H1 (cell line): ENCODE measurements around the gene ZBTB40. TPM values are rescaled to one million over a fixed set of nuclear protein-coding genes. Genes with fewer than 3 reads are reported as not detected.

Experiments
- CTCF ChIA-PET: fragments of 300-600 bp; sonication (Branson Sonifier 250); formaldehyde crosslinking; loops from one replicate; lab custom pipeline; 2021; ENCODE audit not compliant: partially characterized antibody; lab: Charles Lee
- POLR2A ChIA-PET: fragments of 300-600 bp; sonication (Branson Sonifier 250); formaldehyde crosslinking; loops from one replicate; lab custom pipeline; 2021; ENCODE audit warnings: inconsistent platforms; ENCODE audit not compliant: partially characterized antibody; lab: Charles Lee
- DNase-seq, 2 experiments: peaks; one replicate each; pipeline versions ENCODE4 v3.0.0 to v3.0.0-alpha.2; 2010 to 2022; ENCODE audit warnings: low spot score in 2 of 2, low read depth in 1 of 2, mixed read lengths in 1 of 2
- FAIRE-seq: peaks from 2 replicates; lab custom pipeline; 2011; peaks lifted over from hg19 to GRCh38; lab: Jason Lieb, UNC
- H2AFZ ChIP-seq: 2 replicates; pipeline ENCODE4 v1.8.1; 2012; ENCODE audit warnings: low read length, inconsistent platforms
- H2AK5ac ChIP-seq: 2 replicates; pipeline ENCODE4 v1.6.1; 2013; ENCODE audit warnings: low read depth, low read length
- H2BK120ac ChIP-seq: replicated peaks from 2 replicates; pipeline ENCODE3; 2013; ENCODE audit warnings: low read depth, low read length, inconsistent platforms
- H2BK12ac ChIP-seq: 2 replicates; pipeline ENCODE4 v1.6.1; 2013; ENCODE audit warnings: low read depth, low read length
- H2BK15ac ChIP-seq: 2 replicates; pipeline ENCODE4 v1.6.1; 2013; ENCODE audit warnings: low read length
- H2BK20ac ChIP-seq: 2 replicates; pipeline ENCODE4 v1.6.1; 2013; ENCODE audit warnings: low read length
- H2BK5ac ChIP-seq: 2 replicates; pipeline ENCODE4 v1.6.1; 2013; ENCODE audit warnings: low read depth, low read length
- H3K14ac ChIP-seq: 2 replicates; pipeline ENCODE4 v1.6.1; 2013; ENCODE audit warnings: inconsistent platforms; ENCODE audit not compliant: insufficient read length
- H3K18ac ChIP-seq: 2 replicates; pipeline ENCODE4 v1.6.1; 2013; ENCODE audit warnings: low read length; ENCODE audit errors: extremely low read depth
- H3K23ac ChIP-seq: 2 replicates; pipeline ENCODE4 v1.6.1; 2013; ENCODE audit warnings: inconsistent platforms; ENCODE audit not compliant: insufficient read length
- H3K23me2 ChIP-seq: 2 replicates; pipeline ENCODE4 v1.6.1; 2013; ENCODE audit warnings: low read depth, low read length
- H3K27ac ChIP-seq: 2 replicates; pipeline ENCODE4 v1.6.1; 2011; ENCODE audit warnings: low read depth, low read length, inconsistent platforms
- H3K27me3 ChIP-seq, 4 experiments: replicated peaks in 1 of 4; 1 replicate in 1 of 4; 2 replicates in 3 of 4; pipeline versions ENCODE4 v1.6.1 to v1.8.1; 2011 to 2013; ENCODE audit warnings: low read length in 3 of 4, mild to moderate bottlenecking in 3 of 4, inconsistent platforms in 2 of 4, mixed read lengths in 2 of 4, moderate library complexity in 1 of 4; ENCODE audit not compliant: control insufficient read depth in 3 of 4, insufficient read depth in 3 of 4; ENCODE audit errors: extremely low read depth in 1 of 4
- H3K36me3 ChIP-seq, 4 experiments: 2 replicates each; pipeline versions ENCODE4 v1.6.1 to v1.8.1; 2011 to 2013; ENCODE audit warnings: mild to moderate bottlenecking in 4 of 4, low read length in 3 of 4, moderate library complexity in 2 of 4, control low read depth in 1 of 4, inconsistent platforms in 1 of 4; ENCODE audit not compliant: insufficient read depth in 4 of 4, control insufficient read depth in 2 of 4
- H3K4ac ChIP-seq: replicated peaks from 2 replicates; pipeline ENCODE3; 2013; ENCODE audit warnings: low read length, low read depth, mixed read lengths, inconsistent platforms; ENCODE audit not compliant: insufficient read length
- H3K4me1 ChIP-seq, 4 experiments: replicated peaks in 1 of 4; 1 replicate in 1 of 4; 2 replicates in 3 of 4; pipeline versions ENCODE4 v1.6.1 to v1.8.1; 2011 to 2013; ENCODE audit warnings: low read length in 3 of 4, inconsistent platforms in 2 of 4, mixed read lengths in 1 of 4; ENCODE audit not compliant: insufficient read depth in 4 of 4, control insufficient read depth in 3 of 4
- H3K4me2 ChIP-seq, 2 experiments: 2 replicates each; pipeline versions ENCODE4 v1.6.1 to v1.8.1; 2011 to 2013; ENCODE audit warnings: low read depth in 2 of 2, low read length in 2 of 2, control low read depth in 1 of 2, inconsistent platforms in 1 of 2, mild to moderate bottlenecking in 1 of 2; ENCODE audit not compliant: insufficient read depth in 1 of 2
- H3K4me3 ChIP-seq, 4 experiments: fragments of 200-600, 300-600 bp in 1 of 4; sonication (generic), shearing (Covaris generic), sonication (Bioruptor Twin) in 1 of 4; 2 replicates each; pipeline versions ENCODE4 v1.5.1 to v1.8.1; 2011 to 2016; ENCODE audit warnings: low read length in 4 of 4, low read depth in 3 of 4, control low read depth in 2 of 4, inconsistent platforms in 2 of 4, mild to moderate bottlenecking in 2 of 4, mixed read lengths in 1 of 4, moderate library complexity in 1 of 4; ENCODE audit not compliant: insufficient read depth in 2 of 4; ENCODE audit errors: extremely low read depth in 1 of 4
- H3K56ac ChIP-seq: replicated peaks from 2 replicates; pipeline ENCODE3; 2013; ENCODE audit warnings: low read depth, mild to moderate bottlenecking, mixed read lengths, low read length, inconsistent platforms; ENCODE audit not compliant: insufficient read length
- H3K79me1 ChIP-seq: 2 replicates; pipeline ENCODE4 v1.6.1; 2013; ENCODE audit warnings: low read depth, low read length, control low read depth
- H3K79me2 ChIP-seq, 2 experiments: 2 replicates each; pipeline versions ENCODE4 v1.6.1 to v1.8.1; 2012 to 2013; ENCODE audit warnings: low read length in 2 of 2, mild to moderate bottlenecking in 2 of 2, inconsistent platforms in 1 of 2; ENCODE audit not compliant: insufficient read depth in 2 of 2, control insufficient read depth in 1 of 2
- H3K9ac ChIP-seq, 4 experiments: replicated peaks in 1 of 4; 1 replicate in 1 of 4; 2 replicates in 3 of 4; pipeline versions ENCODE4 v1.6.1 to v1.8.1; 2011 to 2013; ENCODE audit warnings: low read depth in 3 of 4, low read length in 3 of 4, control low read depth in 2 of 4, mild to moderate bottlenecking in 2 of 4, moderate library complexity in 2 of 4, inconsistent platforms in 1 of 4; ENCODE audit errors: extremely low read depth in 1 of 4
- H3K9me3 ChIP-seq, 2 experiments: 2 replicates each; pipeline versions ENCODE4 v1.6.1 to v1.8.1; 2012 to 2013; ENCODE audit warnings: mild to moderate bottlenecking in 2 of 2, moderate library complexity in 2 of 2, control low read depth in 1 of 2, inconsistent platforms in 1 of 2, low read depth in 1 of 2, low read length in 1 of 2, mixed read lengths in 1 of 2; ENCODE audit not compliant: insufficient read depth in 2 of 2
- H4K20me1 ChIP-seq, 2 experiments: replicated peaks in 1 of 2; 2 replicates each; pipeline versions ENCODE3 to v1.8.1; 2011 to 2013; ENCODE audit warnings: inconsistent platforms in 2 of 2, low read length in 2 of 2, mild to moderate bottlenecking in 1 of 2; ENCODE audit not compliant: insufficient read depth in 2 of 2, control insufficient read depth in 1 of 2
- H4K5ac ChIP-seq: 2 replicates; pipeline ENCODE4 v1.6.1; 2013; ENCODE audit warnings: low read length, low read depth, mixed read lengths, inconsistent platforms; ENCODE audit not compliant: insufficient read length
- H4K8ac ChIP-seq: 2 replicates; pipeline ENCODE4 v1.8.0; 2013; ENCODE audit warnings: mild to moderate bottlenecking, moderate library complexity, low read length, inconsistent platforms; ENCODE audit not compliant: insufficient read depth; ENCODE audit errors: extremely low read depth
- H4K91ac ChIP-seq: replicated peaks from 2 replicates; pipeline ENCODE3; 2013; ENCODE audit warnings: low read length, mixed read lengths, inconsistent platforms; ENCODE audit not compliant: insufficient read length
- CBX8 ChIP-seq: fragments of 300-800, 300-1000 bp; sonication (generic); IDR thresholded peaks from 2 replicates; pipeline ENCODE4 v1.7.1; 2016; ENCODE audit warnings: low read depth, low read length, borderline replicate concordance
- CEBPB ChIP-seq: IDR thresholded peaks from 2 replicates; pipeline ENCODE4 v1.6.1; 2012; ENCODE audit warnings: low read depth, low read length
- CREB1 ChIP-seq: IDR thresholded peaks from 2 replicates; pipeline ENCODE4 v1.6.1; 2012; ENCODE audit warnings: inconsistent platforms
- FOSL1 ChIP-seq: IDR thresholded peaks from 2 replicates; pipeline ENCODE4 v1.6.1; 2011; ENCODE audit warnings: mild to moderate bottlenecking, low read depth, low read length, moderate library complexity; ENCODE audit not compliant: insufficient read depth
- POLR2A ChIP-seq, 2 experiments: IDR thresholded peaks; 1 replicate in 1 of 2; 2 replicates in 1 of 2; pipeline ENCODE4 v1.6.1; 2011; ENCODE audit warnings: low read depth in 2 of 2, low read length in 2 of 2, mild to moderate bottlenecking in 2 of 2; ENCODE audit errors: control extremely low read depth in 1 of 2
- POU5F1 ChIP-seq: IDR thresholded peaks from 2 replicates; pipeline ENCODE4 v1.6.1; 2011; ENCODE audit warnings: low read depth, mild to moderate bottlenecking, low read length, moderate library complexity
- RAD21 ChIP-seq, 2 experiments: IDR thresholded peaks in 1 of 2; conservative IDR thresholded peaks in 1 of 2; 2 replicates each; pipeline ENCODE4 v1.6.1; 2011; ENCODE audit warnings: low read depth in 2 of 2, low read length in 2 of 2, improper control_type of control experiment in 1 of 2, inconsistent platforms in 1 of 2, mild to moderate bottlenecking in 1 of 2, moderate library complexity in 1 of 2
- RFX5 ChIP-seq: IDR thresholded peaks from 2 replicates; pipeline ENCODE4 v1.6.1; 2011; ENCODE audit warnings: low read depth, low read length, improper control_type of control experiment, borderline replicate concordance
- SIRT6 ChIP-seq: IDR thresholded peaks from one replicate; pipeline ENCODE4 v1.7.1; 2012; ENCODE audit warnings: low read length, inconsistent platforms
- SP2 ChIP-seq: IDR thresholded peaks from 2 replicates; pipeline ENCODE4 v1.6.1; 2012; ENCODE audit warnings: mild to moderate bottlenecking, low read length, inconsistent platforms
- SRF ChIP-seq: IDR thresholded peaks from 2 replicates; pipeline ENCODE4 v1.6.1; 2011; ENCODE audit warnings: mild to moderate bottlenecking, low read depth, low read length, moderate library complexity
- SUZ12 ChIP-seq: fragments of 200-600 bp; sonication (generic); IDR thresholded peaks from 2 replicates; pipeline ENCODE4 v1.6.1; 2012; ENCODE audit warnings: mild to moderate bottlenecking, inconsistent platforms, low read length, moderate library complexity, mixed read lengths
- WGBS, 2 experiments: shearing (Covaris generic) in 1 of 2; methylation state at CpG; one replicate each; pipeline versions ENCODE4 v1.1.6 to v1.1.7; 2013 to 2015; ENCODE audit warnings: low lambda C conversion rate in 2 of 2, mixed read lengths in 2 of 2, inconsistent platforms in 1 of 2, low coverage in 1 of 2, missing lambda C conversion rate in 1 of 2; ENCODE audit not compliant: insufficient replicate concordance in 2 of 2, insufficient coverage in 1 of 2, insufficient read length in 1 of 2; ENCODE audit errors: extremely low coverage in 1 of 2, missing lambda C conversion rate in 1 of 2; 5-methylcytosine and 5-hydroxymethylcytosine counted together
- polyA plus RNA-seq, 7 experiments: library from polyadenylated mRNA; depleted of rRNA in 3 of 7; stranded (reverse) in 5 of 7; unstranded in 2 of 7; fragments of >200 nt in 5 of 7; fragments of 200-250 nt in 2 of 7; gene quantifications; 1 replicate in 5 of 7; 2 replicates in 1 of 7; 4 replicates in 1 of 7; pipeline versions ENCODE4 v1.2.1 to v1.2.3, GENCODE V29; 2011 to 2013; ENCODE audit warnings: missing spikeins in 2 of 7, mixed read lengths in 2 of 7
- total RNA-seq: library from RNA; stranded (reverse); fragmentation: NEBNext Ultra II Directional; extraction: Animal tissue kit (Norgen Biotek cat#: 25700); gene quantifications from 2 replicates; pipeline ENCODE4 v1.2.1, GENCODE V29; 2021
- TF ChIP-seq, protein P1 (sequence below): IDR thresholded peaks from 2 replicates; pipeline ENCODE4 v1.6.1; 2012; ENCODE audit warnings: inconsistent platforms

Gene ZBTB40
- total and polyA plus RNA-seq, 2 of the 8 experiments (the other 6 are each of a cell fraction or from before 2014, with no cell fraction given), result 3.1 to 19.3 TPM

DNA sequence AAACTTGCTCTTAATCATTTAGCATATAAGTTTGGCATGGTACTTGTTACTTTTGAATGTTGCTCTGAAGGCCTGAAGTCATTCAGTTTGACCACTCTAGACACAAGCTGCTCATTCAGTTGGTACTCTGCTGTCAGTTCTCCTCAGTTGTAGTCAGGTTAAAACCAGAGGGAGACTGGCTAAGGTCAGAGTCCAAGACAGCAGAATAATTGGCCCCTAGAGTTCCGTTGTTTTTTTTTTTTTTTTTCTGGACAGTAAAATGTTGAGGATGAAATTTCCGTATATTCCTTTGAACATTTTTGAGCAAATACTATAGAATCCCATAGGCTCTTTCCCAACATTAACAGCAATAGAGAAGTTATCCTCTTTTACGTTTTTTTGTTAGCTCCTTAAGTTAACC, 9.4 kb downstream of the ZBTB40 start:
- Histone ChIP-seq H3K14ac (no peak overlapping the region), H3K79me2 (peaks cover 5 to 64% of the 10 kb centered on the region in 2 experiments; a peak in 3 of 4 replicates), H3K4me2 (no peak overlapping the region), H4K20me1 (no peaks in the 10 kb centered on the region), H3K36me3 (no peaks in the 10 kb centered on the region), H2BK15ac (no peak overlapping the region), H3K23me2 (no peaks in the 10 kb centered on the region), H2AK5ac (no peak overlapping the region), H3K9me3 (no peaks in the 10 kb centered on the region), H3K4me3 (no peak overlapping the region), H3K56ac (no peak overlapping the region), H3K9ac (no peak overlapping the region), H4K8ac (no peak overlapping the region), H2BK20ac (no peak overlapping the region), H2BK5ac (no peak overlapping the region), H3K79me1 (peaks cover 9% of the 10 kb centered on the region; the same call in 1 of the 2 replicates), H3K23ac (no peak overlapping the region), H3K4ac (no peak overlapping the region), H3K27me3 (no peaks in the 10 kb centered on the region), H3K4me1 (peaks cover 0 to 2% (median 0%) of the 10 kb centered on the region in 4 experiments; a peak in 4 of 7 replicates), H4K5ac (no peak overlapping the region), H4K91ac (no peak overlapping the region), H2BK120ac (no peak overlapping the region), H3K18ac (no peak overlapping the region), H2AFZ (no peak overlapping the region), H2BK12ac (no peak overlapping the region), H3K27ac (no peak overlapping the region)
- ChIA-PET CTCF (interaction anchor here (0.6 to 2.2 kb wide), 2 partner anchors 13 to 35 kb away, joined by 3 to 10 read pairs; no protein-coding TSS in a partner anchor), POLR2A (interaction anchor here (1.1 kb wide), 1 partner anchor 9 kb away, joined by 3 read pairs; the partner anchor contains the start of gene ZBTB40)
- FAIRE-seq, result no peak
- no peak for DNase-seq
- 75% methylated on average over 3 of the region's 3 CpGs; no CpG with 5 or more reads in 1 of the 2 experiments for WGBS, 2 experiments
- no peak for TF ChIP-seq SUZ12
- TF ChIP-seq CEBPB, result no peak
- TF ChIP-seq, protein P1, sequence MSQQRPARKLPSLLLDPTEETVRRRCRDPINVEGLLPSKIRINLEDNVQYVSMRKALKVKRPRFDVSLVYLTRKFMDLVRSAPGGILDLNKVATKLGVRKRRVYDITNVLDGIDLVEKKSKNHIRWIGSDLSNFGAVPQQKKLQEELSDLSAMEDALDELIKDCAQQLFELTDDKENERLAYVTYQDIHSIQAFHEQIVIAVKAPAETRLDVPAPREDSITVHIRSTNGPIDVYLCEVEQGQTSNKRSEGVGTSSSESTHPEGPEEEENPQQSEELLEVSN, result no peak
- no peak for TF ChIP-seq RAD21 (IDR thresholded peaks at IDR 0.05 in 1 of 2, conservative IDR thresholded peaks at IDR 0.05 in 1 of 2; ENCODE audit: low read depth in 2 of 2, low read length in 2 of 2)
- no peak for TF ChIP-seq RFX5
- TF ChIP-seq SRF, result no peak
- TF ChIP-seq SIRT6, result no peak
- no peak for TF ChIP-seq POLR2A (IDR thresholded peaks at IDR 0.05; ENCODE audit: control extremely low read depth in 1 of 2, low read depth in 2 of 2, low read length in 2 of 2)
- TF ChIP-seq CREB1, result no peak
- no peak for TF ChIP-seq FOSL1
- TF ChIP-seq POU5F1, result no peak
- no peak for TF ChIP-seq SP2
- no peak for TF ChIP-seq CBX8
